Measurements from ENCODE around the gene ZNF287. TPM values are rescaled to one million over a fixed set of nuclear protein-coding genes. Genes with fewer than 3 reads are reported as not detected.

Gene ZNF287
- total and polyA plus RNA-seq, 9 donors: 2.8 to 11.4 (median 6.8) TPM

DNA sequence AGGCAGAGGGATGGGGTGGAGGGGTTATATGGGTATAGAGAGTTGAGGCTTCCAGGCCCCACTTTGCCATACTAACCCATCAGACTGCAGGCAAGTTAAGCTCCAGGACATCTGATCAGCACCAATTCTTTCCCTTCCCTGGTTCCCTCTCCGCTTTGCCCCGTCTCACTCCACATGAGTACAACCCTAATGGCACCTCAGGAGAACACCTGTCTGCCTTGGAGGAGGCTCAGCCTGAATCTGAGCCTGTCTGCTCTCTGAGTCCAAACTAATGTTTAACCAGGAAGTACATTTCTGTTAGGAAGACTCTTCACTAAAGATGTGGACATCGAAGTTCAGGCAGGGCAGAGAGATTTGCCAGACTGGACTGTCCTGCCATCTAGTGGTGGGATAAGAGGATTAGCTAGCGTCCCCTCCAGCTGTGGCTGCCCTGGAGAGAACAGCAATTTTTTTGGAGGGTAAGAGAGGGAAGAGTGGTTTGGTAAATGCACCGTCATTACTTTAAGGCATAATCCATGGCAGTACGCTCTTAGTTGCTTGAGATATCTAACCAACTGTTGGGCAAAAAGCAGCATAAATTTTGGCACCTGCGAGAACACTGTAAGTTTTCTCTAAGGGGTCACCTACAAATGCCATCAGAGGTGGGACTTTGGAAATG, 47.8 kb downstream of the ZNF287 start:
- WGBS, 3 donors: 28 to 33% (median 32%) methylated on average over 7 of the region's 7 CpGs
- Histone ChIP-seq H3K4me1 (ENCODE audit: insufficient read depth) (peaks cover 2% of the 10 kb centered on the region), H3K4me3 (no peak overlapping the region), H3K9me3 (no peaks in the 10 kb centered on the region), H3K27me3 (no peaks in the 10 kb centered on the region), H3K27ac (no peak overlapping the region), H3K36me3 (no peaks in the 10 kb centered on the region)
- DNase-seq: peak; percentile 68 to 85 (median 70)
- intact Hi-C loops (cut with DNase I): loop anchor here (2.0 to 10.0 kb wide), 5 partner anchors 68 to 159 kb away; partner anchors contain the start of gene UBB (in 1 of the 4)
- TF ChIP-seq POLR2A (IDR thresholded peaks at IDR 0.05): no peak
- TF ChIP-seq CTCF (IDR thresholded peaks at IDR 0.05): peak; percentile 80 to 89 (median 88)

- Histone ChIP-seq H3K4me1 (ENCODE audit: insufficient read depth) (peaks cover 2% of the 10 kb centered on the region), H3K27ac (no peak overlapping the region), H3K36me3 (no peaks in the 10 kb centered on the region), H3K27me3 (no peaks in the 10 kb centered on the region), H3K9me3 (no peaks in the 10 kb centered on the region), H3K4me3 (no peak overlapping the region)
- no peak for TF ChIP-seq POLR2A (IDR thresholded peaks at IDR 0.05)
- no peak for TF ChIP-seq CTCF (IDR thresholded peaks at IDR 0.05)
- TF ChIP-seq EP300 (IDR thresholded peaks at IDR 0.05): no peak
- intact Hi-C loops (cut with DNase I): loop anchor here in 2 of 4 donors (10.0 kb wide), 1 partner anchor 154 kb away; no protein-coding TSS in a partner anchor
- no peak for DNase-seq
These were observed 50.0 kb downstream of the ZNF287 start for GRCh38 chr17:16519021-16519420.

DNA sequence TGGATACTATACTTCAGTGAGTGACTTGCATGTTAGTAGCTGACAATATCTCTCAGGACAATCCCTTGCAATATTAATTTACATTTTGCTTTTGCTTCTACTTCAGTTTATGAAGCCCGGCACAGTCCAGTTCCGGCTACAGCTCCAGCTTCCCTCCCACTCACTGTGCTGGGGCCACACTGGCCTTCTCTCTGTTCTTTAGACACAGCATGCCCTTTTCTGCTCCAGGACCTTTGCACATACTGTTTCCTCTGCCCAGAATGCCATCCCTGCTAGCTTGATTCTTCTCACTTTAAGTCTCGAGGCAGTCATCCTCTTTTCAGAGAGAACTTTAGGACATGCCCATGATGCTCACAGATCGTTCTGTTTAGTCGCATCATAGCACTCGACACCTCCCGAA, 51.5 kb downstream of the ZNF287 start:
- no peak for TF ChIP-seq POLR2A (IDR thresholded peaks at IDR 0.05)
- no peak for TF ChIP-seq CTCF (IDR thresholded peaks at IDR 0.05)
- TF ChIP-seq EP300 (IDR thresholded peaks at IDR 0.05): no peak
- no peaks in the 10 kb centered on the region for H3K27me3 ChIP-seq
- peaks cover 2% of the 10 kb centered on the region for H3K4me1 ChIP-seq (ENCODE audit: insufficient read depth)
- DNase-seq: no peak
- no peak overlapping the region for H3K4me3 ChIP-seq
- no peaks in the 10 kb centered on the region for H3K36me3 ChIP-seq
- no peak overlapping the region for H3K27ac ChIP-seq
- intact Hi-C loops (cut with DNase I): loop anchor here in 2 of 4 donors (10.0 kb wide), 1 partner anchor 153 kb away; no protein-coding TSS in a partner anchor
- H3K9me3 ChIP-seq: no peaks in the 10 kb centered on the region
- 72 to 79% (median 73%) methylated on average over 7 of the region's 7 CpGs for WGBS, 3 donors

GRCh38 chr17:16516594-16517051, 52.4 kb downstream of the ZNF287 start:
- no peaks in the 10 kb centered on the region for H3K9me3 ChIP-seq
- H3K27ac ChIP-seq: no peak overlapping the region
- peak; percentile 26 to 51 (median 46) for DNase-seq
- peaks cover 2% of the 10 kb centered on the region for H3K4me1 ChIP-seq (ENCODE audit: insufficient read depth)
- intact Hi-C loops (cut with DNase I): loop anchor here in 2 of 4 donors (10.0 kb wide), 1 partner anchor 152 kb away; no protein-coding TSS in a partner anchor
- H3K36me3 ChIP-seq: no peaks in the 10 kb centered on the region
- no peak for TF ChIP-seq CTCF (IDR thresholded peaks at IDR 0.05)
- WGBS, 3 donors: 1 to 2% (median 1%) methylated on average over 16 of the region's 16 CpGs
- no peak overlapping the region for H3K4me3 ChIP-seq
- no peaks in the 10 kb centered on the region for H3K27me3 ChIP-seq
